GM12878 (cell line): ENCODE results near the gene WASF2. TPM values are rescaled to one million over a fixed set of nuclear protein-coding genes. Genes with fewer than 3 reads are reported as not detected.
A peak's percentile ranks its signal among the peaks of the same experiment; 100 is the strongest.

Experiments used
- ATAC-seq: fragments of 200-7000 bp; cut with Tn5 transposase; 3 replicates; pipeline ENCODE4 v1.9.1; 2020; ENCODE audit warnings: mild to moderate bottlenecking, moderate library complexity
- BruUV-seq: library from RNA; stranded (reverse); fragments of 400-500 nt; replicated peaks from 2 replicates; lab custom pipeline; 2021; lab: Mats Ljungman, UMichigan
- CTCF ChIA-PET: fragments of 300-600 bp; sonication (Branson Sonifier 250); formaldehyde crosslinking; extraction: SDS; loops from one replicate; lab custom pipeline; 2021; ENCODE audit warnings: inconsistent platforms; lab: Yijun Ruan, JAX
- POLR2A ChIA-PET: fragments of 350-600 bp; formaldehyde crosslinking; extraction: SDS; loops from one replicate; lab custom pipeline; 2021; ENCODE audit warnings: inconsistent platforms; lab: Charles Lee
- RAD21 ChIA-PET: fragments of 300-600 bp; sonication (Branson Sonifier 250); formaldehyde crosslinking; loops from one replicate; lab custom pipeline; 2023; ENCODE audit warnings: antibody characterized with exemption; ENCODE audit not compliant: unreplicated experiment; lab: Charles Lee
- SMC1A ChIA-PET: fragments of 300-600 bp; sonication (Branson Sonifier 250); formaldehyde crosslinking; loops from one replicate; lab custom pipeline; 2023; ENCODE audit not compliant: unreplicated experiment, uncharacterized antibody; lab: Charles Lee
- DNase-seq: peaks from one replicate; pipeline ENCODE4 v3.0.0-alpha.2; 2011; ENCODE audit warnings: low read depth, low spot score
- FAIRE-seq: peaks from 3 replicates; lab custom pipeline; 2011; peaks lifted over from hg19 to GRCh38; lab: Jason Lieb, UNC
- H2AFZ ChIP-seq: 2 replicates; pipeline ENCODE4 v1.6.0; 2011; ENCODE audit warnings: low read depth, low read length, control low read depth; ENCODE audit not compliant: control insufficient read depth
- H3K27ac ChIP-seq: 2 replicates; pipeline ENCODE4 v1.5.1; 2011; ENCODE audit warnings: control low read depth; ENCODE audit not compliant: control insufficient read depth, insufficient read depth
- H3K27me3 ChIP-seq, 2 experiments: replicated peaks in 1 of 2; 2 replicates each; pipeline versions ENCODE4 v1.6.0 to v1.6.1; 2011; ENCODE audit warnings: low read length in 1 of 2; ENCODE audit not compliant: control insufficient read depth in 2 of 2, insufficient read depth in 2 of 2
- H3K36me3 ChIP-seq, 2 experiments: 2 replicates each; pipeline ENCODE4 v1.5.1; 2011; ENCODE audit warnings: low read length in 1 of 2; ENCODE audit not compliant: control insufficient read depth in 2 of 2, insufficient read depth in 2 of 2
- H3K4me1 ChIP-seq: 2 replicates; pipeline ENCODE4 v1.6.1; 2011; ENCODE audit warnings: mild to moderate bottlenecking, low read length, moderate library complexity, mixed read lengths; ENCODE audit not compliant: control insufficient read depth, insufficient read depth
- H3K4me2 ChIP-seq: 2 replicates; pipeline ENCODE4 v1.6.0; 2011; ENCODE audit warnings: control low read depth; ENCODE audit not compliant: control insufficient read depth, insufficient read depth
- H3K4me3 ChIP-seq: fragments of 200-600 bp; sonication (generic); 2 replicates; pipeline ENCODE4 v1.5.1; 2016
- H3K79me2 ChIP-seq: 2 replicates; pipeline ENCODE4 v1.6.0; 2011; ENCODE audit warnings: low read length; ENCODE audit not compliant: control insufficient read depth, insufficient read depth
- H3K9ac ChIP-seq: 2 replicates; pipeline ENCODE4 v1.8.0; 2011; ENCODE audit warnings: low read length, control low read depth, mixed read lengths; ENCODE audit not compliant: control insufficient read depth, insufficient read depth
- H3K9me3 ChIP-seq: replicated peaks from 3 replicates; pipeline ENCODE4 v1.5.1; 2011; ENCODE audit warnings: mild to moderate bottlenecking, low read length; ENCODE audit not compliant: control insufficient read depth, insufficient read depth
- H4K20me1 ChIP-seq: 2 replicates; pipeline ENCODE4 v1.6.0; 2011; ENCODE audit not compliant: control insufficient read depth, insufficient read depth
- ATF2 ChIP-seq: IDR thresholded peaks from 2 replicates; pipeline ENCODE4 v1.6.1; 2012; ENCODE audit warnings: low read length, inconsistent platforms
- CBFB ChIP-seq: IDR thresholded peaks from 2 replicates; pipeline ENCODE4 v1.6.1; 2016; ENCODE audit warnings: antibody characterized with exemption, low read depth
- DPF2 ChIP-seq: fragments of 450-650 bp; IDR thresholded peaks from 2 replicates; pipeline ENCODE4 v1.6.1; 2017; ENCODE audit warnings: mild to moderate bottlenecking
- EED ChIP-seq: sonication (generic); IDR thresholded peaks from 2 replicates; pipeline ENCODE4 v1.6.1; 2016; ENCODE audit warnings: antibody characterized with exemption, low read depth
- IKZF1 ChIP-seq: fragments of 450-650 bp; conservative IDR thresholded peaks from 2 replicates; pipeline ENCODE4 v1.6.1; 2017; ENCODE audit warnings: antibody characterized with exemption, mild to moderate bottlenecking
- IKZF2 ChIP-seq, 2 experiments: fragments of 450-650 bp; IDR thresholded peaks; 2 replicates each; pipeline ENCODE4 v1.6.1; 2017; ENCODE audit warnings: mild to moderate bottlenecking in 2 of 2, moderate library complexity in 2 of 2
- NFXL1 ChIP-seq: fragments of 450-650 bp; IDR thresholded peaks from 2 replicates; pipeline ENCODE4 v1.6.1; 2017; ENCODE audit warnings: antibody characterized with exemption, mild to moderate bottlenecking, borderline replicate concordance
- RUNX3 ChIP-seq: IDR thresholded peaks from 2 replicates; pipeline ENCODE4 v1.6.1; 2012; ENCODE audit warnings: low read length, inconsistent platforms
- SIX5 ChIP-seq: IDR thresholded peaks from 2 replicates; pipeline ENCODE4 v1.6.1; 2011; ENCODE audit warnings: mild to moderate bottlenecking, low read depth, low read length, moderate library complexity; ENCODE audit not compliant: severe bottlenecking
- SMAD5 ChIP-seq: IDR thresholded peaks from 2 replicates; pipeline ENCODE4 v1.6.1; 2016; ENCODE audit warnings: antibody characterized with exemption, low read depth
- STAT1 ChIP-seq: fragments of 450-650 bp; conservative IDR thresholded peaks from 2 replicates; pipeline ENCODE4 v1.6.1; 2014; ENCODE audit warnings: antibody characterized with exemption, mild to moderate bottlenecking
- TCF7 ChIP-seq: IDR thresholded peaks from 2 replicates; pipeline ENCODE4 v1.6.1; 2014; ENCODE audit warnings: antibody characterized with exemption, borderline replicate concordance
- YBX1 ChIP-seq: fragments of 450-650 bp; IDR thresholded peaks from 2 replicates; pipeline ENCODE4 v1.6.1; 2016; ENCODE audit warnings: antibody characterized with exemption
- ZBTB33 ChIP-seq: fragments of 450-650 bp; IDR thresholded peaks from 2 replicates; pipeline ENCODE4 v1.6.1; 2017; ENCODE audit warnings: mild to moderate bottlenecking
- ZNF274 ChIP-seq: IDR thresholded peaks from one replicate; pipeline ENCODE4 v1.8.0; 2011; ENCODE audit not compliant: insufficient read length, insufficient read depth
- ZNF384 ChIP-seq: IDR thresholded peaks from 2 replicates; pipeline ENCODE4 v1.6.1; 2012; ENCODE audit warnings: low read depth, mild to moderate bottlenecking, low read length, improper control_type of control experiment, borderline replicate concordance
- ZNF622 ChIP-seq: fragments of 450-650 bp; IDR thresholded peaks from 2 replicates; pipeline ENCODE4 v1.6.1; 2017; ENCODE audit warnings: mild to moderate bottlenecking, inconsistent platforms
- ZNF687 ChIP-seq: fragments of 450-650 bp; IDR thresholded peaks from 2 replicates; pipeline ENCODE4 v1.6.1; 2017; ENCODE audit warnings: mild to moderate bottlenecking, moderate library complexity
- WGBS: methylation state at CpG from one replicate; pipeline ENCODE4 v1.1.6; 2016; ENCODE audit warnings: low lambda C conversion rate; ENCODE audit not compliant: insufficient replicate concordance, insufficient coverage; ENCODE audit errors: missing lambda C conversion rate; 5-methylcytosine and 5-hydroxymethylcytosine counted together
- in situ Hi-C: fragments of 300-500 bp; cut with MboI; formaldehyde crosslinking; loops from 9 replicates; pipeline ENCODE4 v1.14.3; 2018; ENCODE audit warnings: mixed read lengths
- intact Hi-C: fragments of 100-400 bp; cut with micrococcal nuclease; formaldehyde crosslinking; loops from one replicate; pipeline ENCODE4 v1.14.2; 2022; ENCODE audit not compliant: unreplicated experiment
- polyA plus RNA-seq, 11 experiments: library from polyadenylated mRNA; depleted of rRNA in 4 of 11; unstranded in 6 of 11; stranded (reverse) in 5 of 11; fragments of >200 nt; fragmentation: Nextera tagmentation in 4 of 11; fragmentation: Illumina TruSeq in 1 of 11; extraction: Ambion mirVana in 4 of 11; extraction: Trizol in 1 of 11; gene quantifications; 1 replicate in 1 of 11; 2 replicates in 10 of 11; pipeline versions ENCODE4 v1.2.1 to v1.2.3, GENCODE V29; 2011 to 2016; ENCODE audit warnings: inconsistent platforms in 2 of 11, missing spikeins in 2 of 11, low read depth in 1 of 11
- total RNA-seq, 4 experiments: library from RNA; depleted of rRNA in 3 of 4; stranded (reverse); fragments of >200 nt in 3 of 4; fragmentation: Illumina TruSeq in 1 of 4; extraction: Trizol in 1 of 4; gene quantifications; 2 replicates each; pipeline versions ENCODE4 v1.2.1 to v1.2.3, GENCODE V29; 2013 to 2021

WASF2 gene
- total and polyA plus RNA-seq, 10 of the 15 experiments (the other 5 are each of a cell fraction or from before 2014, with no cell fraction given), result 7.0 to 111 (median 37.1) TPM

GRCh38 chr1:27435566-27436203 lies 54.3 kb downstream of the WASF2 start:
- no TSS peak for BruUV-seq
- ATAC-seq (peak; percentile 58), DNase-seq (no peak), FAIRE-seq (no peak)
- Histone ChIP-seq H3K4me1 (peaks cover 79% of the 10 kb centered on the region), H3K79me2 (peaks cover 93% of the 10 kb centered on the region), H2AFZ (no peak overlapping the region), H3K27me3 (no peaks in the 10 kb centered on the region), H4K20me1 (no peaks in the 10 kb centered on the region), H3K4me2 (peak overlapping the region; percentile 44), H3K36me3 (peaks cover 0 to 2% of the 10 kb centered on the region in 2 experiments; a peak in 2 of 4 replicates), H3K9me3 (no peaks in the 10 kb centered on the region), H3K27ac (peak overlapping the region; percentile 82), H3K9ac (peak overlapping the region; percentile 55; the same call in 1 of the 2 replicates), H3K4me3 (peak overlapping the region; percentile 48)
- intact Hi-C loops, result no loop called here
- in situ Hi-C loops, result no loop called here
- ChIA-PET POLR2A (interaction anchor here (0.5 to 8.0 kb wide), 12 partner anchors 8 to 135 kb away, joined by 3 to 78 read pairs (median 4); partner anchors contain the start of gene WASF2), RAD21 (interaction anchor here (0.7 to 7.9 kb wide), 13 partner anchors 8 to 168 kb away, joined by 3 to 126 read pairs (median 7); partner anchors contain the start of genes AHDC1 and WASF2), SMC1A (interaction anchor here (0.7 to 24.6 kb wide), 15 partner anchors 10 to 171 kb away, joined by 3 to 470 read pairs (median 4); partner anchors contain the start of genes MAP3K6 and WASF2), CTCF (interaction anchor here (0.9 to 15.8 kb wide), 8 partner anchors 11 to 121 kb away, joined by 3 to 240 read pairs (median 8); no protein-coding TSS in a partner anchor)
- WGBS, result 50% methylated on average over 2 of the region's 2 CpGs
- TF ChIP-seq ZNF384 (no peak), IKZF1 (peak; percentile 62), YBX1 (no peak), NFXL1 (no peak), SMAD5 (no peak), TCF7 (no peak), STAT1 (no peak), ZNF622 (no peak), ATF2 (peak; percentile 67; the same call in 1 of the 2 replicates), ZNF687 (0 out of 2 replicates have a peak, but pooled peaks have one; percentile 25), CBFB (0 out of 2 replicates have a peak, but pooled peaks have one; percentile 10), DPF2 (no peak), RUNX3 (peak; percentile 24; the same call in 1 of the 2 replicates), ZNF274 (no peak), SIX5 (no peak), IKZF2 (IDR thresholded peaks at IDR 0.05) (peak; percentile 61 to 62), ZBTB33 (no peak), EED (peak; percentile 70)
